ENCODE data around the gene MAP2K6.

GRCh38 chr17:69508814-69509213 lies 94.3 kb downstream of the MAP2K6 start:
- TF ChIP-seq, protein P1, sequence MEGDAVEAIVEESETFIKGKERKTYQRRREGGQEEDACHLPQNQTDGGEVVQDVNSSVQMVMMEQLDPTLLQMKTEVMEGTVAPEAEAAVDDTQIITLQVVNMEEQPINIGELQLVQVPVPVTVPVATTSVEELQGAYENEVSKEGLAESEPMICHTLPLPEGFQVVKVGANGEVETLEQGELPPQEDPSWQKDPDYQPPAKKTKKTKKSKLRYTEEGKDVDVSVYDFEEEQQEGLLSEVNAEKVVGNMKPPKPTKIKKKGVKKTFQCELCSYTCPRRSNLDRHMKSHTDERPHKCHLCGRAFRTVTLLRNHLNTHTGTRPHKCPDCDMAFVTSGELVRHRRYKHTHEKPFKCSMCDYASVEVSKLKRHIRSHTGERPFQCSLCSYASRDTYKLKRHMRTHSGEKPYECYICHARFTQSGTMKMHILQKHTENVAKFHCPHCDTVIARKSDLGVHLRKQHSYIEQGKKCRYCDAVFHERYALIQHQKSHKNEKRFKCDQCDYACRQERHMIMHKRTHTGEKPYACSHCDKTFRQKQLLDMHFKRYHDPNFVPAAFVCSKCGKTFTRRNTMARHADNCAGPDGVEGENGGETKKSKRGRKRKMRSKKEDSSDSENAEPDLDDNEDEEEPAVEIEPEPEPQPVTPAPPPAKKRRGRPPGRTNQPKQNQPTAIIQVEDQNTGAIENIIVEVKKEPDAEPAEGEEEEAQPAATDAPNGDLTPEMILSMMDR (conservative IDR thresholded peaks at IDR 0.05; ENCODE audit: low read length) = no peak
- TF ChIP-seq EZH2phosphoT487 (IDR thresholded peaks at IDR 0.05; ENCODE audit: borderline replicate concordance) = no peak
